ENCODE results near the gene PLA2G4E. TPM values are rescaled to one million over a fixed set of nuclear protein-coding genes. Genes with fewer than 3 reads are reported as not detected.

PLA2G4E gene
- total RNA-seq, 1 experiment from 2014 or later = 1.8 TPM

- Histone ChIP-seq H3K9me3 (no peaks in the 10 kb centered on the region), H3K4me3 (ENCODE audit: low read depth, low read length) (no peak overlapping the region), H3K4me1 (peaks cover 19% of the 10 kb centered on the region), H3K27me3 (replicated peaks; ENCODE audit: control insufficient read depth, insufficient read depth, low read length) (no peaks in the 10 kb centered on the region), H3K36me3 (ENCODE audit: control insufficient read depth, insufficient read depth, low read length) (no peaks in the 10 kb centered on the region)
- intact Hi-C loops (cut with micrococcal nuclease; ENCODE audit: unreplicated experiment) = loop anchor here (5.0 kb wide), 1 partner anchor 131 kb away; no protein-coding TSS in a partner anchor
- ChIA-PET POLR2A (no interaction called here), CTCF (no interaction called here)
- peaks cover 17% of the 10 kb centered on the region for H3K36me3 Mint-ChIP-seq (ENCODE audit: insufficient read depth, unreplicated experiment)
- no peaks in the 10 kb centered on the region for H3K9me3 Mint-ChIP-seq (ENCODE audit: unreplicated experiment)
- H3K27ac Mint-ChIP-seq (ENCODE audit: unreplicated experiment) = no peak overlapping the region
- DNase-seq = no peak
- H3K4me1 Mint-ChIP-seq (ENCODE audit: low read depth, unreplicated experiment) = peaks cover 10% of the 10 kb centered on the region
- TF ChIP-seq CTCF (IDR thresholded peaks at IDR 0.05; ENCODE audit: insufficient read depth in 1 of 2, low read depth in 1 of 2, low read length in 1 of 2, severe bottlenecking in 1 of 2, unreplicated experiment in 1 of 2) = no peak
- BruUV-seq (replicated peaks) = no TSS peak
- no peaks in the 10 kb centered on the region for H3K27me3 Mint-ChIP-seq (ENCODE audit: insufficient read depth, unreplicated experiment)
- no peak overlapping the region for H3K4me3 Mint-ChIP-seq (ENCODE audit: unreplicated experiment)
Observed at GRCh38 chr15:42058791-42059190, 37.9 kb upstream of the PLA2G4E start.

- intact Hi-C loops (cut with micrococcal nuclease; ENCODE audit: unreplicated experiment) = loop anchor here (1.0 to 5.0 kb wide), 5 partner anchors 12 to 131 kb away; partner anchors contain the start of gene EHD4
- H3K36me3 Mint-ChIP-seq (ENCODE audit: insufficient read depth, unreplicated experiment) = peaks cover 17% of the 10 kb centered on the region
- no peak for TF ChIP-seq CTCF (IDR thresholded peaks at IDR 0.05; ENCODE audit: insufficient read depth in 1 of 2, low read depth in 1 of 2, low read length in 1 of 2, severe bottlenecking in 1 of 2, unreplicated experiment in 1 of 2)
- no peaks in the 10 kb centered on the region for H3K9me3 Mint-ChIP-seq (ENCODE audit: unreplicated experiment)
- TSS peak; percentile 98 for BruUV-seq (replicated peaks)
- peaks cover 7% of the 10 kb centered on the region for H3K4me1 Mint-ChIP-seq (ENCODE audit: low read depth, unreplicated experiment)
- peak overlapping the region; percentile 93 for H3K27ac Mint-ChIP-seq (ENCODE audit: unreplicated experiment)
- ChIA-PET CTCF (interaction anchor here (0.6 to 2.4 kb wide), 9 partner anchors 11 to 85 kb away, joined by 3 to 23 read pairs (median 5); partner anchors contain the start of gene EHD4), POLR2A (interaction anchor here (0.8 to 1.8 kb wide), 5 partner anchors 11 to 78 kb away, joined by 3 to 8 read pairs (median 5); no protein-coding TSS in a partner anchor)
- no peak for DNase-seq
- Histone ChIP-seq H3K27me3 (replicated peaks; ENCODE audit: control insufficient read depth, insufficient read depth, low read length) (no peaks in the 10 kb centered on the region), H3K36me3 (ENCODE audit: control insufficient read depth, insufficient read depth, low read length) (no peaks in the 10 kb centered on the region), H3K4me3 (ENCODE audit: low read depth, low read length) (peak overlapping the region; percentile 1), H3K9me3 (no peaks in the 10 kb centered on the region), H3K4me1 (peaks cover 19% of the 10 kb centered on the region)
- no peaks in the 10 kb centered on the region for H3K27me3 Mint-ChIP-seq (ENCODE audit: insufficient read depth, unreplicated experiment)
- peak overlapping the region; percentile 76 for H3K4me3 Mint-ChIP-seq (ENCODE audit: unreplicated experiment)
Observed at GRCh38 chr15:42057799-42058646, 37.2 kb upstream of the PLA2G4E start.

- CTCF ChIA-PET = interaction anchor here (0.6 to 2.4 kb wide), 11 partner anchors 10 to 590 kb away, joined by 3 to 23 read pairs (median 4); partner anchors contain the start of gene EHD4
- DNase-seq = peak; percentile 92 to 96
- TF ChIP-seq CTCF (IDR thresholded peaks at IDR 0.05; ENCODE audit: insufficient read depth in 1 of 2, low read depth in 1 of 2, low read length in 1 of 2, severe bottlenecking in 1 of 2, unreplicated experiment in 1 of 2) = peak; percentile 73 to 87
- Histone ChIP-seq H3K4me3 (ENCODE audit: low read depth, low read length) (peak overlapping the region; percentile 33), H3K36me3 (ENCODE audit: control insufficient read depth, insufficient read depth, low read length) (no peaks in the 10 kb centered on the region), H3K4me1 (peaks cover 19% of the 10 kb centered on the region), H3K27me3 (replicated peaks; ENCODE audit: control insufficient read depth, insufficient read depth, low read length) (no peaks in the 10 kb centered on the region), H3K9me3 (no peaks in the 10 kb centered on the region)
- H3K4me3 Mint-ChIP-seq (ENCODE audit: unreplicated experiment) = peak overlapping the region; percentile 76
- H3K4me1 Mint-ChIP-seq (ENCODE audit: low read depth, unreplicated experiment) = peaks cover 7% of the 10 kb centered on the region
- POLR2A ChIA-PET = interaction anchor here (0.8 to 1.8 kb wide), 5 partner anchors 11 to 77 kb away, joined by 3 to 8 read pairs (median 5); no protein-coding TSS in a partner anchor
- peak overlapping the region; percentile 93 for H3K27ac Mint-ChIP-seq (ENCODE audit: unreplicated experiment)
- no peaks in the 10 kb centered on the region for H3K27me3 Mint-ChIP-seq (ENCODE audit: insufficient read depth, unreplicated experiment)
- intact Hi-C loops (cut with micrococcal nuclease; ENCODE audit: unreplicated experiment) = loop anchor here (1.0 to 5.0 kb wide), 5 partner anchors 11 to 130 kb away; partner anchors contain the start of gene EHD4
- H3K36me3 Mint-ChIP-seq (ENCODE audit: insufficient read depth, unreplicated experiment) = peaks cover 17% of the 10 kb centered on the region
- BruUV-seq (replicated peaks) = TSS peak; percentile 93
- H3K9me3 Mint-ChIP-seq (ENCODE audit: unreplicated experiment) = no peaks in the 10 kb centered on the region
Observed at GRCh38 chr15:42056934-42057798, 36.3 kb upstream of the PLA2G4E start.

Data from Caco-2 (cell line).